SK-N-SH (cell line): ENCODE measurements around the gene CKAP4. TPM values are rescaled to one million over a fixed set of nuclear protein-coding genes. Genes with fewer than 3 reads are reported as not detected.
A peak's percentile ranks its signal among the peaks of the same experiment; 100 is the strongest.

Source experiments
- CTCF ChIA-PET: fragments of 300-600, 350-600 bp; formaldehyde crosslinking; extraction: SDS; loops from one replicate; lab custom pipeline; 2021; lab: Yijun Ruan, JAX
- POLR2A ChIA-PET: fragments of 350-600 bp; sonication (Branson Sonifier 250); formaldehyde crosslinking; extraction: SDS; loops from one replicate; lab custom pipeline; 2020; ENCODE audit warnings: antibody characterized with exemption, inconsistent platforms; lab: Yijun Ruan, JAX
- DNase-seq: peaks from one replicate; pipeline ENCODE4 v3.0.0; 2012
- H2AFZ ChIP-seq: fragments of 200-600 bp; sonication (generic); 2 replicates; pipeline ENCODE4 v1.8.1; 2016; ENCODE audit warnings: antibody characterized with exemption, mild to moderate bottlenecking, low read depth
- H3F3A ChIP-seq: fragments of 200-600 bp; sonication (generic); replicated peaks from 2 replicates; pipeline ENCODE3; 2016; ENCODE audit warnings: antibody characterized with exemption, mild to moderate bottlenecking; ENCODE audit not compliant: insufficient read depth
- H3K27ac ChIP-seq, 2 experiments: fragments of 200-500 bp in 1 of 2; fragments of 200-600 bp in 1 of 2; sonication (Bioruptor generic) in 1 of 2; sonication (generic), shearing (Covaris generic) in 1 of 2; 2 replicates each; pipeline versions ENCODE4 v1.5.1 to v1.6.1; 2014 to 2016; ENCODE audit warnings: low read depth in 2 of 2, inconsistent platforms in 1 of 2, low read length in 1 of 2, mild to moderate bottlenecking in 1 of 2, mixed read lengths in 1 of 2
- H3K27me3 ChIP-seq: fragments of 200-600 bp; sonication (generic), shearing (Covaris generic); 2 replicates; pipeline ENCODE4 v1.6.1; 2016; ENCODE audit warnings: mixed run types; ENCODE audit not compliant: insufficient read depth
- H3K36me3 ChIP-seq, 2 experiments: fragments of 200-500 bp in 1 of 2; fragments of 200-600 bp in 1 of 2; sonication (Bioruptor generic) in 1 of 2; sonication (generic) in 1 of 2; replicated peaks in 1 of 2; 2 replicates each; pipeline versions ENCODE3 to v1.5.1; 2014 to 2016; ENCODE audit warnings: low read length in 1 of 2, mild to moderate bottlenecking in 1 of 2; ENCODE audit not compliant: insufficient read depth in 2 of 2, control insufficient read depth in 1 of 2
- H3K4me1 ChIP-seq, 2 experiments: fragments of 200-500 bp in 1 of 2; fragments of 200-600 bp in 1 of 2; sonication (Bioruptor generic) in 1 of 2; sonication (generic), shearing (Covaris generic) in 1 of 2; 2 replicates each; pipeline versions ENCODE4 v1.5.1 to v1.6.1; 2014 to 2016; ENCODE audit warnings: low read depth in 1 of 2, low read length in 1 of 2, mixed run types in 1 of 2; ENCODE audit not compliant: insufficient read depth in 2 of 2, control insufficient read depth in 1 of 2
- H3K4me2 ChIP-seq: fragments of 200-600 bp; sonication (generic), shearing (Covaris generic); 2 replicates; pipeline ENCODE4 v1.6.1; 2017; ENCODE audit warnings: mixed run types
- H3K4me3 ChIP-seq, 2 experiments: fragments of 200-500 bp in 1 of 2; fragments of 200-600 bp in 1 of 2; sonication (Bioruptor generic) in 1 of 2; sonication (generic), shearing (Covaris generic) in 1 of 2; 2 replicates each; pipeline versions ENCODE4 v1.5.1 to v1.8.1; 2014 to 2016; ENCODE audit warnings: low read depth in 2 of 2, inconsistent platforms in 1 of 2, low read length in 1 of 2, mild to moderate bottlenecking in 1 of 2, mixed read lengths in 1 of 2, moderate library complexity in 1 of 2
- H3K79me2 ChIP-seq: fragments of 200-600 bp; sonication (generic); 2 replicates; pipeline ENCODE4 v1.8.1; 2017; ENCODE audit warnings: mild to moderate bottlenecking; ENCODE audit not compliant: insufficient read depth
- H3K9ac ChIP-seq: fragments of 200-600 bp; sonication (generic); 2 replicates; pipeline ENCODE4 v1.6.1; 2017; ENCODE audit warnings: mixed run types
- H3K9me2 ChIP-seq: fragments of 200-600 bp; sonication (generic); 2 replicates; pipeline ENCODE4 v1.6.1; 2017; ENCODE audit warnings: mixed run types
- H3K9me3 ChIP-seq: fragments of 200-600 bp; sonication (generic); 2 replicates; pipeline ENCODE4 v1.6.1; 2017; ENCODE audit warnings: mixed run types, mild to moderate bottlenecking, moderate library complexity
- H4K20me1 ChIP-seq: fragments of 200-600 bp; sonication (generic); 2 replicates; pipeline ENCODE4 v1.6.1; 2017; ENCODE audit warnings: mild to moderate bottlenecking, mixed run types; ENCODE audit not compliant: insufficient read depth
- CTCF ChIP-seq: fragments of 200-600 bp; sonication (generic); IDR thresholded peaks from 2 replicates; pipeline ENCODE4 v1.6.1; 2017; ENCODE audit warnings: antibody characterized with exemption, mild to moderate bottlenecking, moderate library complexity
- FOSL2 ChIP-seq: IDR thresholded peaks from 2 replicates; pipeline ENCODE4 v1.4.0; 2012; ENCODE audit warnings: low read depth, mild to moderate bottlenecking, moderate library complexity, borderline replicate concordance
- FOXJ3 ChIP-seq: sonication (generic); formaldehyde crosslinking; IDR thresholded peaks from 2 replicates; pipeline ENCODE4 v1.5.1; 2020; ENCODE audit warnings: mild to moderate bottlenecking, missing genetic modification reagents
- MAX ChIP-seq: IDR thresholded peaks from 2 replicates; pipeline ENCODE4 v1.4.0; 2012; ENCODE audit warnings: low read depth
- MXI1 ChIP-seq: IDR thresholded peaks from 2 replicates; pipeline ENCODE4 v1.6.1; 2012; ENCODE audit warnings: mild to moderate bottlenecking, low read depth, low read length, improper control_type of control experiment
- NFIC ChIP-seq: IDR thresholded peaks from 2 replicates; pipeline ENCODE4 v1.4.0; 2012; ENCODE audit warnings: borderline replicate concordance
- PBX3 ChIP-seq: IDR thresholded peaks from 2 replicates; pipeline ENCODE4; 2012
- POLR2AphosphoS5 ChIP-seq: IDR thresholded peaks from 2 replicates; pipeline ENCODE4 v1.6.1; 2012; ENCODE audit warnings: low read depth, low read length
- RAD21 ChIP-seq: IDR thresholded peaks from 2 replicates; pipeline ENCODE4 v1.6.1; 2012; ENCODE audit warnings: mild to moderate bottlenecking, low read length
- REST ChIP-seq: IDR thresholded peaks from 2 replicates; pipeline ENCODE4 v1.6.1; 2012; ENCODE audit warnings: mild to moderate bottlenecking, low read depth, low read length, moderate library complexity
- TEAD4 ChIP-seq: IDR thresholded peaks from 2 replicates; pipeline ENCODE4 v1.4.0; 2012; ENCODE audit warnings: mild to moderate bottlenecking, borderline replicate concordance; ENCODE audit not compliant: insufficient read depth
- YY1 ChIP-seq: IDR thresholded peaks from 2 replicates; pipeline ENCODE4 v1.4.0; 2012; ENCODE audit warnings: low read depth, mild to moderate bottlenecking
- ZBTB33 ChIP-seq: IDR thresholded peaks from 2 replicates; pipeline ENCODE4 v1.4.0; 2012; ENCODE audit warnings: low read depth, borderline replicate concordance
- WGBS: methylation state at CpG from one replicate; pipeline ENCODE4 v1.1.6; 2017; ENCODE audit warnings: low lambda C conversion rate; 5-methylcytosine and 5-hydroxymethylcytosine counted together
- polyA plus RNA-seq, 3 experiments: library from polyadenylated mRNA; depleted of rRNA; stranded (reverse); fragments of >200 nt; gene quantifications; 2 replicates each; pipeline ENCODE4 v1.2.3, GENCODE V29; 2012

Gene CKAP4
- polyA plus RNA-seq, 1 of the 3 experiments (the other 2 are of a cell fraction): 113 TPM

GRCh38 chr12:106248312-106248845 lies 559 bp upstream of the CKAP4 start:
- peaks cover 13% of the 10 kb centered on the region for H3F3A ChIP-seq
- DNase-seq: no peak
- peak overlapping the region; percentile 99 for H3K9ac ChIP-seq
- H2AFZ ChIP-seq: peak overlapping the region; percentile 72
- peaks cover 8 to 10% of the 10 kb centered on the region in 2 experiments for H3K36me3 ChIP-seq
- no peaks in the 10 kb centered on the region for H3K27me3 ChIP-seq
- peak overlapping the region; percentile 76 to 90 for H3K4me3 ChIP-seq
- no peaks in the 10 kb centered on the region for H3K9me3 ChIP-seq
- 5% methylated on average over 19 of the region's 36 CpGs for WGBS
- peaks cover 39% of the 10 kb centered on the region for H3K79me2 ChIP-seq
- H3K27ac ChIP-seq: peak overlapping the region; percentile 80 to 88
- H4K20me1 ChIP-seq: peaks cover 28% of the 10 kb centered on the region
- ChIA-PET POLR2A (interaction anchor here (0.6 to 1.3 kb wide), 2 partner anchors 10 to 109 kb away, joined by 4 to 5 read pairs; partner anchors contain the start of gene POLR3B), CTCF (interaction anchor here (1.0 to 1.2 kb wide), 2 partner anchors 22 to 55 kb away, joined by 4 to 5 read pairs; no protein-coding TSS in a partner anchor)
- H3K4me2 ChIP-seq: peak overlapping the region; percentile 84
- peaks cover 14% of the 10 kb centered on the region in 2 experiments; a peak in 3 of 4 replicates for H3K4me1 ChIP-seq
- TF ChIP-seq PBX3: no peak
- peak; percentile 36; the same call in 1 of the 2 replicates for TF ChIP-seq POLR2AphosphoS5
- no peak for TF ChIP-seq TEAD4
- peak; percentile 28; the same call in 1 of the 2 replicates for TF ChIP-seq MXI1
- H3K9me2 ChIP-seq: no peaks in the 10 kb centered on the region

- no peak overlapping the region for H2AFZ ChIP-seq
- peak overlapping the region; percentile 90 to 98 for H3K4me3 ChIP-seq
- ChIA-PET POLR2A (interaction anchor here (1.3 kb wide), 1 partner anchor 11 kb away, joined by 5 read pairs; no protein-coding TSS in a partner anchor), CTCF (interaction anchor here (0.7 to 1.5 kb wide), 3 partner anchors 11 to 20 kb away, joined by 3 to 6 read pairs (median 3); no protein-coding TSS in a partner anchor)
- WGBS: 4% methylated on average over 39 of the region's 71 CpGs
- peak; percentile 81 for DNase-seq
- H3K36me3 ChIP-seq: peaks cover 20 to 23% of the 10 kb centered on the region in 2 experiments
- H3K27me3 ChIP-seq: no peaks in the 10 kb centered on the region
- no peaks in the 10 kb centered on the region for H3K9me3 ChIP-seq
- H3K9me2 ChIP-seq: no peaks in the 10 kb centered on the region
- H3K9ac ChIP-seq: peak overlapping the region; percentile 99
- peak overlapping the region; percentile 96 for H3K4me2 ChIP-seq
- H3K4me1 ChIP-seq: peaks cover 14% of the 10 kb centered on the region in 2 experiments; a peak in 3 of 4 replicates
- peak overlapping the region; percentile 83 to 92 for H3K27ac ChIP-seq
- H3F3A ChIP-seq: peaks cover 13% of the 10 kb centered on the region
- peaks cover 52% of the 10 kb centered on the region for H3K79me2 ChIP-seq
- H4K20me1 ChIP-seq: peaks cover 41% of the 10 kb centered on the region
- TF ChIP-seq REST (no peak), FOXJ3 (0 out of 2 replicates have a peak, but pooled peaks have one; percentile 17), YY1 (no peak), MAX (no peak), FOSL2 (no peak), CTCF (no peak; the same call in 1 of the 2 replicates), MXI1 (peak; percentile 35; the same call in 1 of the 2 replicates), ZBTB33 (no peak), TEAD4 (no peak), RAD21 (no peak), NFIC (no peak)
Observed at GRCh38 chr12:106246891-106247673, 738 bp downstream of the CKAP4 start.
